GM21423 (cell line): ENCODE results near the gene PTN.
"Not testable (repeated sequence)": the region's sequence is repeated elsewhere in the genome, so short reads cannot be mapped to it uniquely, and the experiment has no call there.

Experiments used
- ATAC-seq: cut with Tn5 transposase; IDR thresholded peaks from one replicate; pipeline ENCODE4 v1.9.1; 2021; ENCODE audit warnings: mild to moderate bottlenecking, moderate library complexity; ENCODE audit not compliant: unreplicated experiment

PTN gene

GRCh38 chr7:137268001-137268865, 75.3 kb downstream of the PTN start:
- not testable (repeated sequence) for ATAC-seq

- no peak for ATAC-seq
Measured at GRCh38 chr7:137266764-137267163, 76.8 kb downstream of the PTN start.

DNA sequence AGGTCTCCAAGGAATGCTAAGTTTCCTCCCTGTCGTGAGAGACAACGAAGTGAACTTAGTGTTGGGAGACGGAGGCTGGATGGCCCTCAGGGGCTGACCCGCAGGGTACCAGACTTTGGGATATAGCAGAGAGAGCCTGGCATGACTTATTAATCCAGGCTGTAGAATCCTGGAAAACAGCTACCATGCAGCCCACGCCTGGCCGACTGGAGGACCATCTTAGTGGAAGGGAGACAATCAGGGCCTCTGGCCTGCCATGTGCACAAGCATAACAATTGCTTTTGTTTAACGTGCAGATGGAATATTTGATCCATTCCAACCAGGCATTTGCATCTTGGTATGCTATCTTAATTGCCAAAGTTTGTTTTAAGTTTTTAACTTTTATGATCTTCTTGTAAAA, 78.1 kb downstream of the PTN start:
- ATAC-seq: not testable (repeated sequence)

DNA sequence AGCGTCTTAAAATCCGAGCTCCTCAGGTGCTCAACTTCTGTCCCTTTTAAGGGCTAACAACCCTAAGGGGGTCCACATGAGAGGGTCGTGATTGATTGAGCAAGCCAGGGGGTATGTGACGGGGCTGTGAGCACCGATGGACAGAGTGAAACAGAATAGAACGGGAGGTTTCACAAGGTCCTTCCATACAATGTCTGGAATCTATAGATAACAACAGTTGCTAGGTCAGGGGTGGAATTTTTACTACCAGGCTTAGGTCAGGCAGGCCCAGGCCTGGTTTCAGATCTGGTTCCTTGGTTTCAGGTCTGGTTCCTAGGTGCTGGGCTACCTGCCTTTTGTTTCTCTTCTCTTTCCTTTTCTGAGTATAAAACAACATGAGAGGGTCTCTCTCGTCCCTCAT, 80.9 kb downstream of the PTN start:
- no peak for ATAC-seq

DNA sequence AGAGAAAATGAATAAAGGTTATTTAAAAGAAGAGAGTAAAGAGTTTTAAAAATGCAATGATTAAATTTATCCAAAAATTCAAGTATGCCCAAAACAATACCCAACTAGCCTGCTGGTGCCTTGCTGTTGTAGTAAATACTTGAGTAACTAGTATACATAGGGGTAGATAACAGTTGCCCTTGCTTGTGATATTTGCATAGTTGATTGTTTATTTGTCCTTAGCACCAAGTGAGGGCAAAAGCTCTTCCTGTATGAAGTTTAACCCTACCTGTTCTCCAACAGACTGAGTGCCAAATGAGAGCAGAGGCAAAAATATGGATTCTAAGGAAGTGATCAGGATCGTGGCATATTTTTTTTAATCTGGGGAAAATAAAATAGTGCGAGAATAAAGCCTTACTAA, 85.0 kb downstream of the PTN start:
- ATAC-seq: no peak

GRCh38 chr7:137254766-137255165, 88.8 kb downstream of the PTN start:
- no peak for ATAC-seq

DNA sequence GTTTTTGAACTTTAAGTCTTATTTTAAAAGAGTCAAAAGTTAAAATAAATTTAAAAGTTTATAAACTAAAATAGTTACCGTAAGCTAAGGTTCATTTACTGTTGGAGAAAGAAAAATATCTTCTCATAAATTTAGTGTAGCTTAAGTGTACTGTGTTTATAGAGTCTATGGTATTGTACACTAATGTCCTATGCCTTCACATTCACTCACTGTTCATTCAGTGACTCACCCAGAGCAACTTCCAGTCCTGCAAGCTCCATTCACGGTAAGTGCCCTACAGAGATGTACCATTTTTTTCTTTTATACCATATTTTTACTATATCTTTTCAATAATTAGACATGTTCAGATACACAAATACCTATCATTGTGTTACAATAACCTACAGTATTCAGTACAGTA, 97.6 kb downstream of the PTN start:
- ATAC-seq: no peak

DNA sequence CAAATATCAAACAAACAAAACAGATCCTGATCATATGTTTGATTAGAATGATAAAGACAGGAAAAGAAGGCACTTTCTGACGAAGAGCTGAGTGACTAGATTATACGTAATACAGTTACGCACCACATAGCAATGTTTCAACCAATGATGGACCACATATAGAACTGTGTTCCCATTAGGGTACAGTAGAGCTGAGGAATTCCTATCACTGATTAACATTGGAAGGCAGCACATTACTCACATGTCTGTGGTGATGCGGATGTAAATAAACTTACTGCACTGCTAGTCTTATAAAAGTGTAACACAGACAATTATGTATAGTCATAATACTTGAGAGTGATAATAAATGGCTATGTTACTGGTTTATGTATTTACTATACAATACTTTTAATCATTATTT, 98.3 kb downstream of the PTN start:
- no peak for ATAC-seq

- ATAC-seq: no peak
Measured at GRCh38 chr7:137243741-137244140, 99.8 kb downstream of the PTN start.

GRCh38 chr7:137242616-137243015, 100.9 kb downstream of the PTN start:
- no peak for ATAC-seq

DNA sequence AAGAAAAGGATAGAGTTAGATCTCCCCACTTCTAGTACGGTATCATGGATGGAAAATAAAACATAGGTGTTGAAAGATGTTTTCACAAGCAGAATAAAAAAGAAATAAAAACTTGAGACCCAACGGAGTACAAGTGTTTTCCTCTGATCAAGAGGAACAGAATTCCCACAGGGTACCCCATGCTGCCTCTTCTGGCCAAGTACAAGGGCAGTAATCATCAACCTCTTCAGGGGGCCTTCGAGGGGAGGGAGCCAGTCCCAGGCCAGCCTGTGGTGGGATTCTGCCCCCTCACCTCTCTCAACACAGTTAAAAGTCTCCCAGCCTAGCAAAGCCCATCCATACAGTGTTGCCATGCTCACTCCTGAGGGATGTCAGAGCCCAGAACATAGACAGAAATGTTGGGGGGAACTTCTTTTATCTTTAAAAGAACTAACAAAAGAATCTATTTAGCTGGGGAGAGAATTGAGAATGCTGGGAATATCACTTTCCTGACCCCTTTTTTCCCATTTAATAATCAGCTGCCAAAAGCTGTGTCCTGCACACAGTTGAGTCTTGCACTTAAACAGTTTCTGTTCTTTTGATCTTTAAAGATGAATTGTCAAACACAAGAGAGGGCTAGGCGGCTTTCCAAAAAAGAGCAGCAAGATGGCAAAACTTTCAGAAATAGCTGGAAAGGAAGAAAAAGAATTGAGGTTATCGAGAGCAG, 101.7 kb downstream of the PTN start:
- ATAC-seq: no peak

DNA sequence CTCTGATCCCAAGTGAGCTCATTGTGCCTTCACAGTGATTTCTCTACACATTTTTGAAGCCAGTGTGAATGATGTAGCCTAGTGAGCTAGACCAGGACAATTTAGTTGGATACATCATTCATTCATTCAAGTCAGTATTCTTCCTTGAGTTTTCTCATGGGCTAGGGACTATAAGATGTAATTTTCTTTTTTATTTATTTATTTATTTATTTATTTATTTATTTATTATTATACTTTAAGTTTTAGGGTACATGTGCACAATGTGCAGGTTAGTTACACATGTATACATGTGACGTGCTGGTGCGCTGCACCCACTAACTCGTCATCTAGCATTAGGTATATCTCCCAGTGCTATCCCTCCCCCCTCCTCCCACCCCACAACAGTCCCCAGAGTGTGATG, 104.3 kb downstream of the PTN start:
- ATAC-seq: not testable (repeated sequence)

DNA sequence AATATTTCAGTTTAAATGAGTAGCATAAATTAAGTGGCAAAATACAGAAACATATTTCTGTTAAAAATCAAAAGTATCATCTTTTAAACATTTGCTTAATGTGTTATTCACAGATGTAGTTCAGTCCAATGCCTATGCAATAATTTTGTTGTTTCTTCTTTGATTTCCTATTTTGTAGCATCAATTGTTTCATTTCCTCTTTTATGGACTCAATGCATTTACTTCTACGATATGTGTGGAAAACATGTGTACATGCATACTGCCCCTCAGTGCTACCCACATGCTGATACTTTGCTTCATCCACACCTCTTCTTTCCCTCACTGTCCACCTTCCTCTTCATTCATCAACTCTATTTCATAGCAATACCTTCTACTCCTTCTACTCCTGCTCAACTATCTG, 108.1 kb downstream of the PTN start:
- no peak for ATAC-seq

DNA sequence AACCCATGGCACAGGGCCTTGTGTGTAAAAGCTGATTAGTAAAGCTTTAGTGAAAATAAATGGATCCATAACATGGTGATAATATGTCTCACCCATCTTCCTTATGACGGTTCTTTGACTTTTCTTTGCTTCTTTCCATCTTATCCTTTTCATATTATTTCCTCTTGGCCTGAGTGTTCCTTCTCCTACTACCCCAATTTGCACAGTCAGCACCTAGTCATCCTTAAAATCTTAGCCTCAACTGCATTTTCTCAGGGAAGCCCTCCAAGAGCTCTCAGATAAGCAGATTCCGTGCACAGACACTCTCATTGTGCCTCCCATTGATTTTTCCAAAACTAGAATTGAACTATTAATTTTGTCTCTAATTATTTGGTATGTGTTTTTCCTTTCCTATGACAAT, 112.4 kb downstream of the PTN start:
- ATAC-seq: no peak

DNA sequence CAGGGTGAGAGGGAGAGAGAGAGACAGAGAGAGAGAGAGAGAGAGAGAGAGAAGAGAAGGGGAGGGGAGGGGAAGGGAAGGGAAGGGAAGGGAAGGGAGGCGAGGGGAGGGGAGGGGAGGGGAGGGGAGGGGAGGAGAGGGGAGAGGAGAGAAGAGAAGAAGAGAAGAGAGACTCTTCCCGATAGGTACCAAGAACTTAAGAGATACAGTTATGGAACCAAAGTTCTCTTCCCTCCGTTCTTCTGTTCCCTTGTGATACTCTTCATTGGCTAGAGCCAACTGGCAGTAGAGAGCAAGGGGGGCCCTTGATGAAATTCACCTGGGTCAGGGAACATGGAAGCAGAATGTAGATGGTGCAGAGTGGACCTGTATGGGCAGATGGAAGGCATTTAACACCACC, 122.1 kb downstream of the PTN start:
- ATAC-seq: no peak

- no peak for ATAC-seq
Measured at GRCh38 chr7:137213744-137214143, 129.8 kb downstream of the PTN start.

DNA sequence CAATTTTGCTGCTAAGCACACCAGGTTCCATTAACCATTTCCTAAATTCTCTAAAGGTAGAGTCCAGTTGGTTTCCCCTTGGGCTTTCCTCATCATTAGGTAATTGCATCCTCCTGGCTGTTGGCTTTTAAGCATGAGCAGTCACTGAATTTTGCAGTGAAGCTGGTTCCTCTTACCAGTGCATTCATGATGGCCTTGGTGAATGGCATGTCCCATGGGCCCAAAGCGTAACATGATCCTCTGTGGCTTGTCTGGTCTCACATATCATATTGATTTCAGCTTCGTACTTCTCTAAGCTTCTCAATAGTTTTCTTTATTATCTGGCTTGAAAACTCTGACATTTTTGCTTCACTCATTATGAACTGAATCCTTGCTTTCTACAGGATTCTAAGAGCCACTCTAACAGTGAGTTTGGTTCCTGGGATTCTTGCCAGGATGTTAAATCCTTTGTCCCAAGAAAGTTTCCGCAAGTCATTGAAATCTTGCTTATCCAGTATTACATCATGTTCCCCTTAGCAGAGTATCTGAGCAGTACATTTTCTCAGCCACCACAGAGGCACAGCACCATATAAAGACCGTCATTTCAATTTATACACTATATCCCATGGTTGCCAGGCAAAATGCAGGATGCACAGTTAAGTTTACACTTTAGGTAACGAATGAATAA, 134.2 kb downstream of the PTN start:
- no peak for ATAC-seq

- ATAC-seq: no peak
Measured at GRCh38 chr7:137206770-137207169, 136.8 kb downstream of the PTN start.

DNA sequence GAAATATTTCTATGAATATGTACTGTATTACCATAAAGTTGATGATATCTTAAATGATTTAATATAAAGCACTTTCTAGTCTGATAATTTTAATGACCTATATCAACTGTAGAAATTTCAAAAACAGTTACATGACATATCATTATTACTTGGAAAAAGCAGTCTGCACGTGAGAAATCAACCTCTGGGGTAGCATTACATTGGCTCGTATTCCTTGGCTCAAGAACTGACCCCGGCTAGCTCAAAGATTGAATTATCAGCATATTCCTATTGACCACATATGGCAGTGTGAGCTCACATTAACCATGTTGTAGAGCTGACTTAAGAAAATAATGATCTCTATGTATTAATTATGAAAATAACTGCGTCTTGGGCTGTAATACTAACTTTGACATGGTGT, 139.3 kb downstream of the PTN start:
- ATAC-seq: no peak

- no peak for ATAC-seq
Measured at GRCh38 chr7:137203351-137203750, 140.2 kb downstream of the PTN start.

- ATAC-seq: no peak
Measured at GRCh38 chr7:137196648-137197047, 146.9 kb downstream of the PTN start.

DNA sequence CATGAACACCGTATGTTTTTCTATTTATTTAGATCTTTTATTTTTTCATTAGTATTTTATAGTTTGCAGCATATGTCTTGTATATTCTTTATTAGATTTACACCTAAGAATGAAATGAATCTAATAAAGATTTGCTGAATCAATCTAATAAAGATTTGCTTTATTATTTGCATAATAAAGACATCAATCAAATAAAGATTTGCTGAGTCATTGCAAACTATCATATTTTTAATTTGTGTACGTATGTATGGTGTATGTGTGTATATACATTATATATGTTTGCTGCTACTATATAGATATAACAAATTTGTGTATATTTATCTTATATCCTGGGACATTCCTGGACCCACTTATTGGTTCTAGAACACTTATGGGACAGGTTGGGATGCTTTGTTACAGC, 147.5 kb downstream of the PTN start:
- ATAC-seq: no peak
